MM.1S (cell line): Measurements from ENCODE around the gene USP30.

Experiments
- DNase-seq: peaks from one replicate; pipeline ENCODE4 v3.0.0-alpha.2; 2015
- H2AFZ ChIP-seq: fragments of 300-600 bp; sonication (generic); 2 replicates; pipeline ENCODE4 v1.6.0; 2016; ENCODE audit warnings: antibody characterized with exemption, low read length
- H3F3A ChIP-seq: fragments of 300-600 bp; sonication (generic); 2 replicates; pipeline ENCODE4 v1.6.1; 2016; ENCODE audit warnings: mild to moderate bottlenecking, antibody characterized with exemption, low read length, moderate library complexity, mixed read lengths; ENCODE audit not compliant: insufficient read depth
- H3K27ac ChIP-seq: fragments of 300-600 bp; sonication (generic); 2 replicates; pipeline ENCODE4 v1.5.1; 2016; ENCODE audit warnings: mild to moderate bottlenecking, low read length
- H3K27me3 ChIP-seq: fragments of 300-600 bp; sonication (generic); replicated peaks from 2 replicates; pipeline ENCODE4 v1.6.0; 2016; ENCODE audit warnings: low read length; ENCODE audit not compliant: insufficient read depth
- H3K36me3 ChIP-seq: fragments of 300-600 bp; sonication (generic); replicated peaks from 2 replicates; pipeline ENCODE4 v1.6.1; 2016; ENCODE audit warnings: mild to moderate bottlenecking, low read length, mixed read lengths; ENCODE audit not compliant: insufficient read depth
- H3K4me1 ChIP-seq: fragments of 300-600 bp; sonication (generic); 2 replicates; pipeline ENCODE4 v1.6.1; 2016; ENCODE audit warnings: low read length, mixed read lengths
- H3K4me2 ChIP-seq: fragments of 300-600 bp; sonication (generic); 2 replicates; pipeline ENCODE4 v1.6.0; 2016; ENCODE audit warnings: low read depth, low read length
- H3K4me3 ChIP-seq: fragments of 300-600 bp; sonication (generic); 2 replicates; pipeline ENCODE4 v1.5.1; 2016; ENCODE audit warnings: low read length, mixed read lengths
- H3K79me2 ChIP-seq: fragments of 300-600 bp; sonication (generic); 2 replicates; pipeline ENCODE4 v1.6.1; 2016; ENCODE audit warnings: mixed run types, low read length, mixed read lengths
- H3K9ac ChIP-seq: fragments of 300-600 bp; sonication (generic); 2 replicates; pipeline ENCODE4 v1.6.1; 2016; ENCODE audit warnings: low read length, mixed read lengths
- H3K9me2 ChIP-seq: fragments of 300-600 bp; sonication (generic); replicated peaks from 2 replicates; pipeline ENCODE4 v1.6.1; 2016; ENCODE audit warnings: mild to moderate bottlenecking, low read length, mixed read lengths; ENCODE audit not compliant: insufficient read depth
- H3K9me3 ChIP-seq: fragments of 300-600 bp; sonication (generic); replicated peaks from 2 replicates; pipeline ENCODE4 v1.6.1; 2016; ENCODE audit warnings: mild to moderate bottlenecking, low read length, mixed read lengths; ENCODE audit not compliant: insufficient read depth
- H4K20me1 ChIP-seq: fragments of 300-600 bp; sonication (generic); 2 replicates; pipeline ENCODE4 v1.6.1; 2016; ENCODE audit warnings: mild to moderate bottlenecking, low read length, moderate library complexity, mixed read lengths; ENCODE audit not compliant: insufficient read depth
- CTCF ChIP-seq: fragments of 300-600 bp; sonication (generic); IDR thresholded peaks from 2 replicates; pipeline ENCODE4 v1.5.1; 2016; ENCODE audit warnings: antibody characterized with exemption, low read length, mixed read lengths
- EZH2 ChIP-seq: fragments of 300-600 bp; sonication (generic); optimal IDR thresholded peaks from 2 replicates; pipeline ENCODE3; 2017; ENCODE audit warnings: low read depth, mild to moderate bottlenecking, antibody characterized with exemption, low read length, mixed read lengths
- EZH2phosphoT487 ChIP-seq: fragments of 300-600 bp; sonication (generic); IDR thresholded peaks from 2 replicates; pipeline ENCODE4 v1.6.1; 2018; ENCODE audit warnings: antibody characterized with exemption, low read length

Gene USP30

GRCh38 chr12:109098651-109099050, 46.3 kb downstream of the USP30 start:
- Histone ChIP-seq H3K4me1 (peaks cover 20% of the 10 kb centered on the region), H3K9me2 (no peaks in the 10 kb centered on the region), H3K9ac (peak overlapping the region; percentile 73), H3K9me3 (no peaks in the 10 kb centered on the region), H3F3A (peaks cover 11% of the 10 kb centered on the region), H3K27me3 (no peaks in the 10 kb centered on the region), H3K4me2 (peak overlapping the region; percentile 89), H3K4me3 (peak overlapping the region; percentile 82), H3K27ac (peak overlapping the region; percentile 11; the same call in 1 of the 2 replicates), H3K36me3 (peaks cover 11% of the 10 kb centered on the region; the same call in 1 of the 2 replicates), H3K79me2 (peaks cover 45% of the 10 kb centered on the region), H2AFZ (peak overlapping the region; percentile 65), H4K20me1 (no peaks in the 10 kb centered on the region)
- TF ChIP-seq EZH2 (no peak), EZH2phosphoT487 (no peak), CTCF (no peak)
- no peak for DNase-seq

- H3K27ac ChIP-seq, result peak overlapping the region; percentile 11; the same call in 1 of the 2 replicates
- H3K9me3 ChIP-seq, result no peaks in the 10 kb centered on the region
- H3F3A ChIP-seq, result peaks cover 11% of the 10 kb centered on the region
- peaks cover 14% of the 10 kb centered on the region; the same call in 1 of the 2 replicates for H3K36me3 ChIP-seq
- H3K4me2 ChIP-seq, result peak overlapping the region; percentile 89
- H3K9ac ChIP-seq, result peak overlapping the region; percentile 73
- peak overlapping the region; percentile 82 for H3K4me3 ChIP-seq
- peak; percentile 51 for DNase-seq
- H2AFZ ChIP-seq, result no peak overlapping the region
- H3K79me2 ChIP-seq, result peaks cover 45% of the 10 kb centered on the region
- no peaks in the 10 kb centered on the region for H3K27me3 ChIP-seq
- no peaks in the 10 kb centered on the region for H3K9me2 ChIP-seq
- no peaks in the 10 kb centered on the region for H4K20me1 ChIP-seq
- H3K4me1 ChIP-seq, result peaks cover 17% of the 10 kb centered on the region
- TF ChIP-seq CTCF (no peak), EZH2 (no peak), EZH2phosphoT487 (no peak)
Observed at GRCh38 chr12:109099431-109100020, 47.1 kb downstream of the USP30 start.

- H3K79me2 ChIP-seq, result peaks cover 45% of the 10 kb centered on the region
- H3K4me1 ChIP-seq, result peaks cover 17% of the 10 kb centered on the region
- TF ChIP-seq EZH2 (no peak), EZH2phosphoT487 (no peak), CTCF (no peak)
- no peak overlapping the region for H3K4me3 ChIP-seq
- no peak overlapping the region for H3K4me2 ChIP-seq
- no peak overlapping the region for H3K27ac ChIP-seq
- peaks cover 11% of the 10 kb centered on the region for H3F3A ChIP-seq
- no peak for DNase-seq
- no peaks in the 10 kb centered on the region for H4K20me1 ChIP-seq
- H3K27me3 ChIP-seq, result no peaks in the 10 kb centered on the region
- H3K9me2 ChIP-seq, result no peaks in the 10 kb centered on the region
- H3K9me3 ChIP-seq, result no peaks in the 10 kb centered on the region
- no peak overlapping the region for H2AFZ ChIP-seq
- H3K36me3 ChIP-seq, result peaks cover 15% of the 10 kb centered on the region; the same call in 1 of the 2 replicates
- no peak overlapping the region for H3K9ac ChIP-seq
Observed at GRCh38 chr12:109100741-109101140, 48.4 kb downstream of the USP30 start.
